Neural crest cell (in vitro differentiated cells): ENCODE data around the gene P2RY2. TPM values are rescaled to one million over a fixed set of nuclear protein-coding genes. Genes with fewer than 3 reads are reported as not detected.

Experiments
- DNase-seq: peaks from one replicate; pipeline ENCODE4 v3.0.0; 2021; ENCODE audit warnings: low read depth, mixed read lengths, low spot score
- H3K27ac Mint-ChIP-seq: one replicate; pipeline ENCODE4 v1.8.0; 2021; ENCODE audit warnings: mild to moderate bottlenecking, mixed read lengths; ENCODE audit not compliant: unreplicated experiment
- H3K27me3 Mint-ChIP-seq: 2 replicates; pipeline ENCODE4 v1.8.0; 2021; ENCODE audit warnings: low read depth, mild to moderate bottlenecking, mixed read lengths
- H3K36me3 Mint-ChIP-seq: 2 replicates; pipeline ENCODE4 v1.8.0; 2021; ENCODE audit warnings: low read depth, mild to moderate bottlenecking, mixed read lengths
- H3K4me1 Mint-ChIP-seq: 2 replicates; pipeline ENCODE4 v1.8.0; 2021; ENCODE audit warnings: mixed read lengths
- H3K4me3 Mint-ChIP-seq: one replicate; pipeline ENCODE4 v1.8.0; 2021; ENCODE audit warnings: mild to moderate bottlenecking, mixed read lengths
- H3K9me3 Mint-ChIP-seq: 2 replicates; pipeline ENCODE4 v1.8.0; 2021; ENCODE audit warnings: mixed read lengths
- CTCF ChIP-seq: fragments of 200-600 bp; sonication (generic); conservative IDR thresholded peaks from 2 replicates; pipeline ENCODE4 v1.5.0; 2021; ENCODE audit warnings: antibody characterized with exemption, mild to moderate bottlenecking
- total RNA-seq: library from RNA; stranded (reverse); gene quantifications from 2 replicates; pipeline ENCODE4 v1.2.1, GENCODE V29; 2021

P2RY2 gene
- total RNA-seq, 1 donor from 2014 or later, result 0.14 TPM

DNA sequence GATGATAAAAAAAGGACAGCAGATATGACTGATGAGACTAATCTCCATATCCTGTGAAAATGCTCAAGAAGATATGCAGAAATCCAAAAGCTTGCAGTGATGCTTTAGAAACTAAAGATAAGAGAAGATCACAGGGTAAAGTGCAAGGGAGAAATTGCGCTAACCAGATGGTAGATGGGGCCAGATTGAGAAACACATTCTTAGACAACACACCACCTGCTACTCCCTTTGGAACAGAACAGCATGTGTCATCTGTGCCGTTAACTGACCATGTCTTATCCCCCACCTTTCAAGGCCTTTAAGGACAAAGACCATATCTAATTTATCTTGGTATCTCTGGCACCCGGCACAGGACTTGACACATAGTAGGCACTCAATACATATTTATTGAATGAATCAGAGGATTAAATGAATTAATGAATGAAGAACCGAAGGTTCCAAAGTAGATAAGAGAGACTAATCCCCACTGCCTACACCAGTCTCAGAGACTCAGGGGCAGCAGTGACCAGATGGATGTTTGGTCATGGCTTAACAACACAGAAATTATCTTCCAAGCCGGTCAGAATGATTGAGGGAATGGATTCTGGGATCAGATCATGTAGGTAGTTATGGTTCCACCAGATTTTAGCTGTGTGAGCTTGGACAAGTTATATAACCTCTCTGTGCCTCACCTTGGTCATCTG, 12.3 kb upstream of the P2RY2 start:
- Mint-ChIP-seq H3K4me1 (peaks cover 6% of the 10 kb centered on the region), H3K27me3 (no peaks in the 10 kb centered on the region), H3K9me3 (no peaks in the 10 kb centered on the region), H3K36me3 (no peaks in the 10 kb centered on the region), H3K27ac (no peak overlapping the region), H3K4me3 (no peak overlapping the region)
- no peak for DNase-seq
- TF ChIP-seq CTCF, result no peak

DNA sequence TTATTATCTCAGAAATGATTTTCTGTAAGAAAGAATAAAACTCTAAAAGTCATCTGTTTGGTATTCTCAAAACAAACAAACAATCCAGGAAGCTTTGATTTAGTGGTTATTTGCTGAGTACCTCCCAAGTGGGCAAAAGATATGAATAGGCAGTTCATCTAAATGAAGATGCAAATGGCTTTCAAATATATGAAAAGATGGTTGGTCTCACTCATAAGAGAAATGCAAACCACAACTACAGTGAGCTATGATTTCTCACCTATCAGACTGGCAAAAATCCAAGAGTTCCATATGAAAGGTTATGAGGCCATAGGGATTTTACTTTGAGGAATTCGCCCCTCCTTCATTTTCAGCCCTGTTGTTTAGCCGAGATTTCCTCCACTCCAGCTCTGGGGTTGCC, 11.3 kb upstream of the P2RY2 start:
- no peak for DNase-seq
- Mint-ChIP-seq H3K27ac (no peak overlapping the region), H3K4me1 (peaks cover 5% of the 10 kb centered on the region), H3K36me3 (no peaks in the 10 kb centered on the region), H3K27me3 (no peaks in the 10 kb centered on the region), H3K9me3 (no peaks in the 10 kb centered on the region), H3K4me3 (no peak overlapping the region)
- no peak for TF ChIP-seq CTCF

DNA sequence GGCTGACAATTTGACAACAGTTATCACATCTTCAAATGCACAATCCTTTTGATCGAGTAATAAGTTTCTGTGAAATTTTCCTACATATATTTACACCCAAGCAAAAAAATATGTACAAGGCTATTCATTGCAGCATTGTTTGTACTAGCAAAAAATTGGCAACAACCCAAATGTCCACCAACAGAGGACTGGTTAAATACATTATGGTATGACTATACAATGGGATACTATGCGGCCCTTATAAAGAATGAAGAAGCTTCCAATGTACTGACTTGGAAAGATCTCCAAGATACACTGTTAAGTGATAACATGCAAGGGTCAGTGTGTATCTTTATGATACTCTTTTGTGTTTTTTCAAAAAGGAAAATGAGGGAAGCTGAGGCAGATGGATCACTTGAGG, 8.2 kb upstream of the P2RY2 start:
- no peaks in the 10 kb centered on the region for H3K27me3 Mint-ChIP-seq
- DNase-seq, result no peak
- H3K9me3 Mint-ChIP-seq, result no peaks in the 10 kb centered on the region
- peaks cover 20% of the 10 kb centered on the region for H3K4me1 Mint-ChIP-seq
- TF ChIP-seq CTCF, result no peak
- H3K4me3 Mint-ChIP-seq, result no peak overlapping the region
- H3K36me3 Mint-ChIP-seq, result no peaks in the 10 kb centered on the region
- no peak overlapping the region for H3K27ac Mint-ChIP-seq

- no peak for TF ChIP-seq CTCF
- Mint-ChIP-seq H3K4me3 (no peak overlapping the region), H3K27me3 (peaks cover 3% of the 10 kb centered on the region), H3K36me3 (no peaks in the 10 kb centered on the region), H3K27ac (no peak overlapping the region), H3K4me1 (peaks cover 20% of the 10 kb centered on the region), H3K9me3 (no peaks in the 10 kb centered on the region)
- DNase-seq, result no peak
Measured at GRCh38 chr11:73210916-73211667, 7.0 kb upstream of the P2RY2 start.

- DNase-seq, result no peak
- TF ChIP-seq CTCF, result no peak
- H3K9me3 Mint-ChIP-seq, result no peaks in the 10 kb centered on the region
- no peak overlapping the region for H3K4me3 Mint-ChIP-seq
- peaks cover 21% of the 10 kb centered on the region for H3K4me1 Mint-ChIP-seq
- H3K36me3 Mint-ChIP-seq, result no peaks in the 10 kb centered on the region
- peak overlapping the region; percentile 86 for H3K27ac Mint-ChIP-seq
- peaks cover 23% of the 10 kb centered on the region for H3K27me3 Mint-ChIP-seq
Measured at GRCh38 chr11:73213196-73214143, 4.6 kb upstream of the P2RY2 start.
